GM12892 (cell line): Measurements from ENCODE around the gene SNHG17.

Experiments used
- POLR2A ChIP-seq: IDR thresholded peaks from 2 replicates; pipeline ENCODE4 v1.6.1; 2011; ENCODE audit warnings: low read depth, low read length, control low read depth
- POLR2AphosphoS5 ChIP-seq: IDR thresholded peaks from 2 replicates; pipeline ENCODE4 v1.6.1; 2011; ENCODE audit warnings: low read depth, low read length, control low read depth
- TAF1 ChIP-seq: IDR thresholded peaks from 2 replicates; pipeline ENCODE4 v1.6.1; 2011; ENCODE audit warnings: low read depth, mild to moderate bottlenecking, control low read depth, low read length, borderline replicate concordance

GRCh38 chr20:38458314-38458713, 23.2 kb upstream of the SNHG17 start:
- TF ChIP-seq POLR2A (no peak), TAF1 (no peak), POLR2AphosphoS5 (no peak)
